H1 (cell line): ENCODE measurements around the gene SLC25A51. TPM values are rescaled to one million over a fixed set of nuclear protein-coding genes. Genes with fewer than 3 reads are reported as not detected.
A peak's percentile ranks its signal among the peaks of the same experiment; 100 is the strongest.

Source experiments
- CTCF ChIA-PET: fragments of 300-600 bp; sonication (Branson Sonifier 250); formaldehyde crosslinking; loops from one replicate; lab custom pipeline; 2021; ENCODE audit not compliant: partially characterized antibody; lab: Charles Lee
- POLR2A ChIA-PET: fragments of 300-600 bp; sonication (Branson Sonifier 250); formaldehyde crosslinking; loops from one replicate; lab custom pipeline; 2021; ENCODE audit warnings: inconsistent platforms; ENCODE audit not compliant: partially characterized antibody; lab: Charles Lee
- DNase-seq, 2 experiments: peaks; one replicate each; pipeline versions ENCODE4 v3.0.0 to v3.0.0-alpha.2; 2010 to 2022; ENCODE audit warnings: low spot score in 2 of 2, low read depth in 1 of 2, mixed read lengths in 1 of 2
- FAIRE-seq: peaks from 2 replicates; lab custom pipeline; 2011; peaks lifted over from hg19 to GRCh38; lab: Jason Lieb, UNC
- H2AFZ ChIP-seq: 2 replicates; pipeline ENCODE4 v1.8.1; 2012; ENCODE audit warnings: low read length, inconsistent platforms
- H2AK5ac ChIP-seq: 2 replicates; pipeline ENCODE4 v1.6.1; 2013; ENCODE audit warnings: low read depth, low read length
- H2BK120ac ChIP-seq: replicated peaks from 2 replicates; pipeline ENCODE3; 2013; ENCODE audit warnings: low read depth, low read length, inconsistent platforms
- H2BK12ac ChIP-seq: 2 replicates; pipeline ENCODE4 v1.6.1; 2013; ENCODE audit warnings: low read depth, low read length
- H2BK15ac ChIP-seq: 2 replicates; pipeline ENCODE4 v1.6.1; 2013; ENCODE audit warnings: low read length
- H2BK20ac ChIP-seq: 2 replicates; pipeline ENCODE4 v1.6.1; 2013; ENCODE audit warnings: low read length
- H2BK5ac ChIP-seq: 2 replicates; pipeline ENCODE4 v1.6.1; 2013; ENCODE audit warnings: low read depth, low read length
- H3K14ac ChIP-seq: 2 replicates; pipeline ENCODE4 v1.6.1; 2013; ENCODE audit warnings: inconsistent platforms; ENCODE audit not compliant: insufficient read length
- H3K18ac ChIP-seq: 2 replicates; pipeline ENCODE4 v1.6.1; 2013; ENCODE audit warnings: low read length; ENCODE audit errors: extremely low read depth
- H3K23ac ChIP-seq: 2 replicates; pipeline ENCODE4 v1.6.1; 2013; ENCODE audit warnings: inconsistent platforms; ENCODE audit not compliant: insufficient read length
- H3K23me2 ChIP-seq: 2 replicates; pipeline ENCODE4 v1.6.1; 2013; ENCODE audit warnings: low read depth, low read length
- H3K27ac ChIP-seq: 2 replicates; pipeline ENCODE4 v1.6.1; 2011; ENCODE audit warnings: low read depth, low read length, inconsistent platforms
- H3K27me3 ChIP-seq, 4 experiments: replicated peaks in 1 of 4; 1 replicate in 1 of 4; 2 replicates in 3 of 4; pipeline versions ENCODE4 v1.6.1 to v1.8.1; 2011 to 2013; ENCODE audit warnings: low read length in 3 of 4, mild to moderate bottlenecking in 3 of 4, inconsistent platforms in 2 of 4, mixed read lengths in 2 of 4, moderate library complexity in 1 of 4; ENCODE audit not compliant: control insufficient read depth in 3 of 4, insufficient read depth in 3 of 4; ENCODE audit errors: extremely low read depth in 1 of 4
- H3K36me3 ChIP-seq, 4 experiments: 2 replicates each; pipeline versions ENCODE4 v1.6.1 to v1.8.1; 2011 to 2013; ENCODE audit warnings: mild to moderate bottlenecking in 4 of 4, low read length in 3 of 4, moderate library complexity in 2 of 4, control low read depth in 1 of 4, inconsistent platforms in 1 of 4; ENCODE audit not compliant: insufficient read depth in 4 of 4, control insufficient read depth in 2 of 4
- H3K4ac ChIP-seq: replicated peaks from 2 replicates; pipeline ENCODE3; 2013; ENCODE audit warnings: low read length, low read depth, mixed read lengths, inconsistent platforms; ENCODE audit not compliant: insufficient read length
- H3K4me1 ChIP-seq, 4 experiments: replicated peaks in 1 of 4; 1 replicate in 1 of 4; 2 replicates in 3 of 4; pipeline versions ENCODE4 v1.6.1 to v1.8.1; 2011 to 2013; ENCODE audit warnings: low read length in 3 of 4, inconsistent platforms in 2 of 4, mixed read lengths in 1 of 4; ENCODE audit not compliant: insufficient read depth in 4 of 4, control insufficient read depth in 3 of 4
- H3K4me2 ChIP-seq, 2 experiments: 2 replicates each; pipeline versions ENCODE4 v1.6.1 to v1.8.1; 2011 to 2013; ENCODE audit warnings: low read depth in 2 of 2, low read length in 2 of 2, control low read depth in 1 of 2, inconsistent platforms in 1 of 2, mild to moderate bottlenecking in 1 of 2; ENCODE audit not compliant: insufficient read depth in 1 of 2
- H3K4me3 ChIP-seq, 4 experiments: fragments of 200-600, 300-600 bp in 1 of 4; sonication (generic), shearing (Covaris generic), sonication (Bioruptor Twin) in 1 of 4; 2 replicates each; pipeline versions ENCODE4 v1.5.1 to v1.8.1; 2011 to 2016; ENCODE audit warnings: low read length in 4 of 4, low read depth in 3 of 4, control low read depth in 2 of 4, inconsistent platforms in 2 of 4, mild to moderate bottlenecking in 2 of 4, mixed read lengths in 1 of 4, moderate library complexity in 1 of 4; ENCODE audit not compliant: insufficient read depth in 2 of 4; ENCODE audit errors: extremely low read depth in 1 of 4
- H3K56ac ChIP-seq: replicated peaks from 2 replicates; pipeline ENCODE3; 2013; ENCODE audit warnings: low read depth, mild to moderate bottlenecking, mixed read lengths, low read length, inconsistent platforms; ENCODE audit not compliant: insufficient read length
- H3K79me1 ChIP-seq: 2 replicates; pipeline ENCODE4 v1.6.1; 2013; ENCODE audit warnings: low read depth, low read length, control low read depth
- H3K79me2 ChIP-seq, 2 experiments: 2 replicates each; pipeline versions ENCODE4 v1.6.1 to v1.8.1; 2012 to 2013; ENCODE audit warnings: low read length in 2 of 2, mild to moderate bottlenecking in 2 of 2, inconsistent platforms in 1 of 2; ENCODE audit not compliant: insufficient read depth in 2 of 2, control insufficient read depth in 1 of 2
- H3K9ac ChIP-seq, 4 experiments: replicated peaks in 1 of 4; 1 replicate in 1 of 4; 2 replicates in 3 of 4; pipeline versions ENCODE4 v1.6.1 to v1.8.1; 2011 to 2013; ENCODE audit warnings: low read depth in 3 of 4, low read length in 3 of 4, control low read depth in 2 of 4, mild to moderate bottlenecking in 2 of 4, moderate library complexity in 2 of 4, inconsistent platforms in 1 of 4; ENCODE audit errors: extremely low read depth in 1 of 4
- H3K9me3 ChIP-seq, 2 experiments: 2 replicates each; pipeline versions ENCODE4 v1.6.1 to v1.8.1; 2012 to 2013; ENCODE audit warnings: mild to moderate bottlenecking in 2 of 2, moderate library complexity in 2 of 2, control low read depth in 1 of 2, inconsistent platforms in 1 of 2, low read depth in 1 of 2, low read length in 1 of 2, mixed read lengths in 1 of 2; ENCODE audit not compliant: insufficient read depth in 2 of 2
- H4K20me1 ChIP-seq, 2 experiments: replicated peaks in 1 of 2; 2 replicates each; pipeline versions ENCODE3 to v1.8.1; 2011 to 2013; ENCODE audit warnings: inconsistent platforms in 2 of 2, low read length in 2 of 2, mild to moderate bottlenecking in 1 of 2; ENCODE audit not compliant: insufficient read depth in 2 of 2, control insufficient read depth in 1 of 2
- H4K5ac ChIP-seq: 2 replicates; pipeline ENCODE4 v1.6.1; 2013; ENCODE audit warnings: low read length, low read depth, mixed read lengths, inconsistent platforms; ENCODE audit not compliant: insufficient read length
- H4K8ac ChIP-seq: 2 replicates; pipeline ENCODE4 v1.8.0; 2013; ENCODE audit warnings: mild to moderate bottlenecking, moderate library complexity, low read length, inconsistent platforms; ENCODE audit not compliant: insufficient read depth; ENCODE audit errors: extremely low read depth
- H4K91ac ChIP-seq: replicated peaks from 2 replicates; pipeline ENCODE3; 2013; ENCODE audit warnings: low read length, mixed read lengths, inconsistent platforms; ENCODE audit not compliant: insufficient read length
- ATF3 ChIP-seq: IDR thresholded peaks from 2 replicates; pipeline ENCODE4 v1.6.1; 2011; ENCODE audit warnings: low read depth, mild to moderate bottlenecking, low read length; ENCODE audit not compliant: insufficient read depth
- CHD2 ChIP-seq: IDR thresholded peaks from 2 replicates; pipeline ENCODE4 v1.6.1; 2012; ENCODE audit warnings: low read length, improper control_type of control experiment
- CTBP2 ChIP-seq: IDR thresholded peaks from 2 replicates; pipeline ENCODE4 v1.7.0; 2011; ENCODE audit warnings: borderline replicate concordance, mild to moderate bottlenecking, moderate library complexity, mixed read lengths, low read length; ENCODE audit not compliant: insufficient read depth, insufficient read length
- EP300 ChIP-seq, 2 experiments: IDR thresholded peaks; 1 replicate in 1 of 2; 2 replicates in 1 of 2; pipeline ENCODE4 v1.6.1; 2011 to 2012; ENCODE audit warnings: low read depth in 2 of 2, low read length in 2 of 2, mild to moderate bottlenecking in 2 of 2, borderline replicate concordance in 1 of 2, inconsistent platforms in 1 of 2, moderate library complexity in 1 of 2
- NANOG ChIP-seq: IDR thresholded peaks from 2 replicates; pipeline ENCODE4 v1.6.1; 2011; ENCODE audit warnings: low read length, low read depth, mild to moderate bottlenecking, inconsistent platforms; ENCODE audit not compliant: insufficient read depth, poor library complexity, severe bottlenecking
- POLR2A ChIP-seq, 2 experiments: IDR thresholded peaks; 1 replicate in 1 of 2; 2 replicates in 1 of 2; pipeline ENCODE4 v1.6.1; 2011; ENCODE audit warnings: low read depth in 2 of 2, low read length in 2 of 2, mild to moderate bottlenecking in 2 of 2; ENCODE audit errors: control extremely low read depth in 1 of 2
- SUZ12 ChIP-seq: fragments of 200-600 bp; sonication (generic); IDR thresholded peaks from 2 replicates; pipeline ENCODE4 v1.6.1; 2012; ENCODE audit warnings: mild to moderate bottlenecking, inconsistent platforms, low read length, moderate library complexity, mixed read lengths
- WGBS, 2 experiments: shearing (Covaris generic) in 1 of 2; methylation state at CpG; one replicate each; pipeline versions ENCODE4 v1.1.6 to v1.1.7; 2013 to 2015; ENCODE audit warnings: low lambda C conversion rate in 2 of 2, mixed read lengths in 2 of 2, inconsistent platforms in 1 of 2, low coverage in 1 of 2, missing lambda C conversion rate in 1 of 2; ENCODE audit not compliant: insufficient replicate concordance in 2 of 2, insufficient coverage in 1 of 2, insufficient read length in 1 of 2; ENCODE audit errors: extremely low coverage in 1 of 2, missing lambda C conversion rate in 1 of 2; 5-methylcytosine and 5-hydroxymethylcytosine counted together
- polyA plus RNA-seq, 7 experiments: library from polyadenylated mRNA; depleted of rRNA in 3 of 7; stranded (reverse) in 5 of 7; unstranded in 2 of 7; fragments of >200 nt in 5 of 7; fragments of 200-250 nt in 2 of 7; gene quantifications; 1 replicate in 5 of 7; 2 replicates in 1 of 7; 4 replicates in 1 of 7; pipeline versions ENCODE4 v1.2.1 to v1.2.3, GENCODE V29; 2011 to 2013; ENCODE audit warnings: missing spikeins in 2 of 7, mixed read lengths in 2 of 7
- total RNA-seq: library from RNA; stranded (reverse); fragmentation: NEBNext Ultra II Directional; extraction: Animal tissue kit (Norgen Biotek cat#: 25700); gene quantifications from 2 replicates; pipeline ENCODE4 v1.2.1, GENCODE V29; 2021
- TF ChIP-seq, protein P1 (sequence below): IDR thresholded peaks from 2 replicates; pipeline ENCODE4 v1.6.1; 2011; ENCODE audit warnings: low read length, improper control_type of control experiment

The SLC25A51 gene
- total and polyA plus RNA-seq, 2 of the 8 experiments (the other 6 are each of a cell fraction or from before 2014, with no cell fraction given), result 8.0 to 14.5 TPM

- H3K4me1 ChIP-seq, result peaks cover 6 to 25% (median 14%) of the 10 kb centered on the region in 4 experiments
- H3K56ac ChIP-seq, result no peak overlapping the region
- peaks cover 0 to 11% (median under 1%) of the 10 kb centered on the region in 4 experiments; a peak in 4 of 8 replicates for H3K36me3 ChIP-seq
- POLR2A ChIA-PET, result interaction anchor here (0.6 to 1.0 kb wide), 4 partner anchors 31 to 127 kb away, joined by 3 to 4 read pairs (median 3); no protein-coding TSS in a partner anchor
- H2BK12ac ChIP-seq, result peak overlapping the region; percentile 60; the same call in 1 of the 2 replicates
- peaks cover 2 to 3% of the 10 kb centered on the region in 2 experiments for H4K20me1 ChIP-seq
- H2BK120ac ChIP-seq, result no peak overlapping the region
- no peak overlapping the region for H3K4me3 ChIP-seq
- peak overlapping the region; percentile 66 for H2BK5ac ChIP-seq
- no peak overlapping the region for H4K5ac ChIP-seq
- CTCF ChIA-PET, result interaction anchor here (0.7 to 1.5 kb wide), 7 partner anchors 8 to 143 kb away, joined by 3 to 5 read pairs (median 3); no protein-coding TSS in a partner anchor
- no peak overlapping the region for H2AFZ ChIP-seq
- WGBS, 2 experiments, result 87% methylated on average over 9 of the region's 9 CpGs; no CpG with 5 or more reads in 1 of the 2 experiments
- 0 out of 2 replicates have a peak, but pooled peaks cover 2% of the 10 kb centered on the region for H3K23me2 ChIP-seq
- H3K79me2 ChIP-seq, result no peaks in the 10 kb centered on the region
- peak overlapping the region; percentile 27 for H4K91ac ChIP-seq
- H3K27me3 ChIP-seq, result no peaks in the 10 kb centered on the region
- no peak overlapping the region for H3K14ac ChIP-seq
- DNase-seq (peak in 1 of 2 experiments; percentile 39), FAIRE-seq (no peak)
- no peaks in the 10 kb centered on the region for H3K79me1 ChIP-seq
- H3K9ac ChIP-seq, result no peak overlapping the region
- H2BK15ac ChIP-seq, result peak overlapping the region; percentile 29; the same call in 1 of the 2 replicates
- no peak overlapping the region; the same call in 1 of the 2 replicates for H2BK20ac ChIP-seq
- no peak overlapping the region for H3K23ac ChIP-seq
- no peak overlapping the region for H3K27ac ChIP-seq
- H4K8ac ChIP-seq, result no peak overlapping the region
- H3K4ac ChIP-seq, result peak overlapping the region; percentile 21
- H3K9me3 ChIP-seq, result no peaks in the 10 kb centered on the region
- no peak overlapping the region; a peak in 1 of 4 replicates for H3K4me2 ChIP-seq
- no peak overlapping the region; the same call in 1 of the 2 replicates for H3K18ac ChIP-seq
- no peak overlapping the region for H2AK5ac ChIP-seq
- TF ChIP-seq SUZ12, result no peak
- TF ChIP-seq ATF3, result no peak
- TF ChIP-seq CTBP2, result peak; percentile 51
- TF ChIP-seq, protein P1, sequence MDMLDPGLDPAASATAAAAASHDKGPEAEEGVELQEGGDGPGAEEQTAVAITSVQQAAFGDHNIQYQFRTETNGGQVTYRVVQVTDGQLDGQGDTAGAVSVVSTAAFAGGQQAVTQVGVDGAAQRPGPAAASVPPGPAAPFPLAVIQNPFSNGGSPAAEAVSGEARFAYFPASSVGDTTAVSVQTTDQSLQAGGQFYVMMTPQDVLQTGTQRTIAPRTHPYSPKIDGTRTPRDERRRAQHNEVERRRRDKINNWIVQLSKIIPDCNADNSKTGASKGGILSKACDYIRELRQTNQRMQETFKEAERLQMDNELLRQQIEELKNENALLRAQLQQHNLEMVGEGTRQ, result no peak
- no peak for TF ChIP-seq EP300 (IDR thresholded peaks at IDR 0.05; ENCODE audit: borderline replicate concordance in 1 of 2, low read depth in 2 of 2, low read length in 2 of 2)
- no peak for TF ChIP-seq NANOG
- no peak for TF ChIP-seq POLR2A (IDR thresholded peaks at IDR 0.05; ENCODE audit: control extremely low read depth in 1 of 2, low read depth in 2 of 2, low read length in 2 of 2)
- TF ChIP-seq CHD2, result no peak
Observed at GRCh38 chr9:37944671-37945481, 40.9 kb upstream of the SLC25A51 start.
